CD4-positive, alpha-beta T cell (primary cell): ENCODE measurements around the gene RAB17. TPM values are rescaled to one million over a fixed set of nuclear protein-coding genes. Genes with fewer than 3 reads are reported as not detected.

Source experiments
- ATAC-seq: fragments of 200-7000 bp; cut with Tn5 transposase; one replicate; pipeline ENCODE4 v1.10.0; 2022; ENCODE audit warnings: mild to moderate bottlenecking; ENCODE audit not compliant: poor library complexity
- CTCF ChIA-PET: fragments of 350-600 bp; sonication (Branson Sonifier 250); formaldehyde crosslinking; loops from one replicate; lab custom pipeline; 2021; ENCODE audit warnings: antibody characterized with exemption, inconsistent platforms; lab: Charles Lee
- POLR2A ChIA-PET: fragments of 350-600 bp; sonication (Branson Sonifier 250); formaldehyde crosslinking; loops from one replicate; lab custom pipeline; 2021; ENCODE audit warnings: antibody characterized with exemption, inconsistent platforms; lab: Charles Lee
- DNase-seq, 14 experiments: peaks; one replicate each; pipeline ENCODE4 v3.0.0-alpha.2; 2013 to 2020; ENCODE audit warnings: mixed read lengths in 2 of 14
- H3K27ac ChIP-seq, 2 donors: one replicate each; pipeline versions ENCODE4 v1.5.1 to v1.7.0; 2013; ENCODE audit warnings: low read length in 2 of 2, low read depth in 1 of 2, mild to moderate bottlenecking in 1 of 2
- H3K27me3 ChIP-seq, 2 experiments: 1 replicate in 1 of 2; 2 replicates in 1 of 2; pipeline versions ENCODE4 v1.6.1 to v1.7.0; 2013; ENCODE audit warnings: low read length in 2 of 2, control low read depth in 1 of 2, mild to moderate bottlenecking in 1 of 2, moderate library complexity in 1 of 2; ENCODE audit not compliant: insufficient read depth in 2 of 2, control insufficient read depth in 1 of 2
- H3K36me3 ChIP-seq: one replicate; pipeline ENCODE4 v1.6.1; 2013; ENCODE audit warnings: low read length, control low read depth; ENCODE audit not compliant: insufficient read depth
- H3K4me1 ChIP-seq: one replicate; pipeline ENCODE4 v1.6.1; 2013; ENCODE audit warnings: low read length, control low read depth; ENCODE audit not compliant: insufficient read depth
- H3K4me3 ChIP-seq: one replicate; pipeline ENCODE4 v1.5.1; 2013; ENCODE audit warnings: mild to moderate bottlenecking, low read length, moderate library complexity
- H3K9me3 ChIP-seq, 2 experiments: 1 replicate in 1 of 2; 2 replicates in 1 of 2; pipeline versions ENCODE4 v1.6.1 to v1.7.0; 2013; ENCODE audit warnings: low read length in 2 of 2, mild to moderate bottlenecking in 2 of 2, control low read depth in 1 of 2, moderate library complexity in 1 of 2; ENCODE audit not compliant: control insufficient read depth in 1 of 2, insufficient read depth in 1 of 2
- H3K27ac Mint-ChIP-seq: one replicate; pipeline ENCODE4 v1.8.0; 2020; ENCODE audit warnings: mixed read lengths
- H3K27me3 Mint-ChIP-seq: one replicate; pipeline ENCODE4 v1.8.0; 2021; ENCODE audit warnings: mixed read lengths
- H3K36me3 Mint-ChIP-seq: one replicate; pipeline ENCODE4 v1.8.0; 2021; ENCODE audit warnings: low read depth, mixed read lengths
- H3K4me1 Mint-ChIP-seq: one replicate; pipeline ENCODE4 v1.8.0; 2021; ENCODE audit warnings: low read depth, mixed read lengths
- H3K4me3 Mint-ChIP-seq: one replicate; pipeline ENCODE4 v1.8.0; 2020; ENCODE audit warnings: mild to moderate bottlenecking, mixed read lengths
- H3K9me3 Mint-ChIP-seq: one replicate; pipeline ENCODE4 v1.8.0; 2020; ENCODE audit warnings: mixed read lengths
- CTCF ChIP-seq: fragments of 200-600 bp; IDR thresholded peaks from one replicate; pipeline ENCODE4 v1.8.0; 2022; ENCODE audit warnings: antibody characterized with exemption, mild to moderate bottlenecking
- intact Hi-C, 2 experiments: fragments of 100-400 bp; cut with DNase I in 1 of 2; cut with micrococcal nuclease in 1 of 2; formaldehyde crosslinking; loops; one replicate each; pipeline versions ENCODE4 v1.15.1 to v1.9.0; 2023 to 2025; cut with DNase I, micrococcal nuclease
- total RNA-seq, 174 experiments: library from RNA in 2 of 174; stranded (reverse) in 2 of 174; gene quantifications; one replicate each; pipeline ENCODE4 v1.2.3 and lab custom pipeline; 2021 to 2026

Gene RAB17
- total RNA-seq, 2 experiments from 2014 or later = not detected

- Histone ChIP-seq H3K4me3 (no peak overlapping the region), H3K36me3 (no peaks in the 10 kb centered on the region), H3K27me3 (peaks cover 0 to 7% of the 10 kb centered on the region in 2 experiments), H3K4me1 (no peaks in the 10 kb centered on the region), H3K27ac (no peak overlapping the region), H3K9me3 (peaks cover 7 to 12% of the 10 kb centered on the region in 2 experiments)
- POLR2A ChIA-PET = no interaction called here
- Mint-ChIP-seq H3K4me3 (no peak overlapping the region), H3K27me3 (peaks cover 10% of the 10 kb centered on the region), H3K9me3 (peaks cover 3% of the 10 kb centered on the region), H3K27ac (no peak overlapping the region), H3K36me3 (no peaks in the 10 kb centered on the region), H3K4me1 (peaks cover 12% of the 10 kb centered on the region)
- DNase-seq (no peak), ATAC-seq (no peak)
- intact Hi-C loops = no loop called here
- CTCF ChIA-PET = no interaction called here
- TF ChIP-seq CTCF = no peak
These were observed 36.6 kb downstream of the RAB17 start for GRCh38 chr2:237553948-237554347.

DNA sequence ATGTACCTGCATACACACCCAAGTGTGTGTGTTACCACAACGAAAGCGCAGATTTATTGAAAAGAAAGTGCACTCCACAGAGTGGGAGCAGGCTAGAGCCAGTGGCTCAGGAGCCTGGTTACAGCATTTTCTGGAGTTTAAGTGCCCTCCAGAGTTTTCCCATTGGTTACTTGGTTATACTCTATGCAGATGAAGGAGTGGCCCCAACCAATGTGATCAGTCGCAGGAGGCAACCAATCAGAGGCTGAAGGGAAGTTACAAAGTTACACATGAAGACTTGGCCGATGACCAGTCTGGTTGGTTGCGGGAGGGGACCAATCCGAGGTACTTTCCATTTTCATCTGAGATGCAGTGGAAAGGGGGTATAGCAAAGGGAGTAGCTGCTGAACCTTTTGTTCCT is 37.6 kb downstream of the RAB17 start:
- CTCF ChIA-PET = no interaction called here
- Mint-ChIP-seq H3K27me3 (peaks cover 7% of the 10 kb centered on the region), H3K4me3 (no peak overlapping the region), H3K36me3 (no peaks in the 10 kb centered on the region), H3K9me3 (peaks cover 3% of the 10 kb centered on the region), H3K27ac (no peak overlapping the region), H3K4me1 (peaks cover 9% of the 10 kb centered on the region)
- intact Hi-C loops = no loop called here
- H3K4me1 ChIP-seq = no peaks in the 10 kb centered on the region
- peaks cover 7 to 12% of the 10 kb centered on the region in 2 experiments for H3K9me3 ChIP-seq
- TF ChIP-seq CTCF = no peak
- POLR2A ChIA-PET = interaction anchor here (1.4 kb wide), 1 partner anchor 50 kb away, joined by 4 read pairs; no protein-coding TSS in a partner anchor
- no peak overlapping the region for H3K4me3 ChIP-seq
- no peak for ATAC-seq
- no peak overlapping the region for H3K27ac ChIP-seq
- no peak for DNase-seq
- peaks cover 0 to 7% of the 10 kb centered on the region in 2 experiments for H3K27me3 ChIP-seq
- no peaks in the 10 kb centered on the region for H3K36me3 ChIP-seq

DNA sequence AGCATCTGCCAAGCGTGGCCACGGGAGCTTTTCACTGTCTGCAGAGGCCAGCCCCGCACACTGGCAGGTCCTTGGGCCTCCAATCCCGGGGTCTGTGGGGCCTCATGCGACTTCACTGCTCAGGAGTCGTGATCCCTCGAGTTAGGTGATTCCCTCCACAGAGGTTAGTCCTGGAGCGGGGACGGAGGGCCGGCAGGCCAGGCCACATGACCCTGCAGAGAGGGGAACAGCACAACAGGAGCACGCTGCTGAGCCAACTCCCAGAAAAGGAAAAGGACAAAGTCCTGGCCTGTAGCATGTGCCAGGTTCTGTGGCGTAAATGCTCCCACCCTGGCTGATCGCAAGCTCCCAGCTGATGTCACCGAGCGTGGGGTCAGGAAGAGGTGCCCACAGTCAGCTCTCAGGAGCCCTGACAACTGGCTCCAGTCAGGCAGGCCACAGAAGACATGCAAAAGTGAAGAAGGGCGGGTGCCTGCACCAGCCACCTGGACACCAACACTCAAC is 39.4 kb downstream of the RAB17 start:
- Mint-ChIP-seq H3K27me3 (peaks cover 5% of the 10 kb centered on the region), H3K36me3 (no peaks in the 10 kb centered on the region), H3K4me3 (no peak overlapping the region), H3K4me1 (no peaks in the 10 kb centered on the region), H3K27ac (no peak overlapping the region), H3K9me3 (peaks cover 2% of the 10 kb centered on the region)
- H3K9me3 ChIP-seq = peaks cover 7 to 8% of the 10 kb centered on the region in 2 experiments
- ATAC-seq (no peak), DNase-seq (no peak)
- no peak overlapping the region for H3K4me3 ChIP-seq
- H3K4me1 ChIP-seq = no peaks in the 10 kb centered on the region
- ChIA-PET CTCF (no interaction called here), POLR2A (no interaction called here)
- H3K36me3 ChIP-seq = no peaks in the 10 kb centered on the region
- TF ChIP-seq CTCF = no peak
- intact Hi-C loops = no loop called here
- H3K27me3 ChIP-seq = peaks cover 0 to 5% of the 10 kb centered on the region in 2 experiments
- no peak overlapping the region for H3K27ac ChIP-seq
